ENCODE measurements around the gene ARHGAP15.

Gene ARHGAP15

DNA sequence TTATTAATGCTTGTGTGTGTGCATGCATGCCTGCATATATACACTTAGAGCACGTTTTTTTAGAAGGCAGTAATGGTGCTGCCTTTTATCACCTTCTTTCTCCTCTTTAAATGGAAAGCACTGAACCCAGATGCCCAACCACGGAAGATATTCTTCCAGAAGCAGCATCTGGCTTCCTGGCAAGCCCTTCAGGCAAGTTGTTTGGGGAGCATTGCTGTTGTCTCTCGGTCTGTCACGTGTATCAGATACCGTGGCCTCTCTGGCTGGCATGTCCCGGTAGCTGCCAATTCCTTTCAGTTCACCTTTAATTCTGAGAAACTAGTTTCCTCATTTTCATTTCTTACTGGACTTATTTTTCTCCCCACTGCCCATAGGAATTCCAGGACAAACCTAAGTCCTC, 587.8 kb downstream of the ARHGAP15 start:
- peak in 2 of 51 donors; percentile 1 to 3 for DNase-seq

DNA sequence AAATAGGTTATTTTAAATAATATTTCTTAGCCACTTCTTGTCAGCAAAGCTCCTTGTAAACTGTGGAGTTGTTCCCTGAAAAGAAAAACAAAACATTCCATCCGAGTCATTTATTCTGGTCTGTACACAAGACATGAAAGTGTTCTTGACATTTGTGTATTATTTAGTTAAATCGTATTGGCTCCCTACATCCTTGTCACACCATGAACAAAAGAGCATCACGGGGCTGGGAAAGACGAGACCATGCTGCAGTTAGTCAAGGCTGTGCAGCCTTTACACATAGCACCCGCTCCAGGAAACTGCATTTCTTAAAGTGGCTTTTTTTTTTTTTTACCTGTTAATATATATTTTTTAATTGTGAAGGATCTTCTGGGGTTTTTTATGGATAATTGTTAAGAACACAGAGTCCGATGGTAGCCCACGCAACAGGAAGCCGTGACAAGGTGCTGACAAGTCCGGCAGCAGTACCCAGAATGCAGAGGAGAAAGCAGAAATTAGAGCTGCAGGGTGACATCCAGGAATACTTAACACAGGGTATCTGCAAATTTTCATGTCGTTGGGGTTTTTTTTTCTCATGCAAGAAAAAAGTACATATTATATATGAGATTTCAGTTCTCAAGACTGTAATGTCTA, 588.4 kb downstream of the ARHGAP15 start:
- peak in 1 of 51 donors; percentile 3 for DNase-seq

DNA sequence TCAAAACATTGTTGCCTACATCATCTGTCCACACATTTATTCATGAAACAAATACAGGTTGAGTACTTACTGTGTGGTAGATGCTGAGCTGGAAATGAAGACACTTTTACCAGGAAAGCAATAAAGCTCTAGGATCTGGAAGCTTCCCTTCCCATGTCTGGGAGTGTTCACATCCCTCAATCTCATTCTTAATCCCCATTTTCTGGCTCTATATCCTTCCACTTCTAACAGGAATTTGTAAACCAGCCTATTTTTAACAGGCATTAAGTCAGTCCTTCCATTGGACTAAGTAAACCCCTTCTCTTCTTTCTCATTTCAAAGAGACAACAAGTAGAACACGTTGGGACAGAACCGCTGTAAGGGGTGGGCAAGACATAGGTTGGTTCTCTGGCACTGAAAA, 589.5 kb downstream of the ARHGAP15 start:
- DNase-seq: no peak

DNA sequence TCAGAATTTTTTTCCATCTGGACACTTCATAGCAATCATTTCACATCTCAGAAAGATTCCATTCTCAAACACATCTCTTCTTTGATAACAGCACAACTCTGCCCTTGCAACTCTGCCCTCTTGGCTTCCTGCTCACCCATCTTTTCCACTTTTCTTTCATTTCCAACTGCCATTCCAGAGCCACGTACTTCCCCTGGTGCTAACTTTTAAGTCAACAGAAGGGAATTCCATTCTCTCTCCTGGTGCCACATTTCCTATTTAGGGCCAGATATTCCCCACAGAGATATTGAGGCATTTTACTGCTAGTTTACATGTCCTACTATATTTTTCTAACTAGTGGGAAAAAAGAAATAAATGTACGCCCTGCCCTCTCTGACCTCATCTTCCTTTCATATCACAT, 590.2 kb downstream of the ARHGAP15 start:
- DNase-seq: no peak

DNA sequence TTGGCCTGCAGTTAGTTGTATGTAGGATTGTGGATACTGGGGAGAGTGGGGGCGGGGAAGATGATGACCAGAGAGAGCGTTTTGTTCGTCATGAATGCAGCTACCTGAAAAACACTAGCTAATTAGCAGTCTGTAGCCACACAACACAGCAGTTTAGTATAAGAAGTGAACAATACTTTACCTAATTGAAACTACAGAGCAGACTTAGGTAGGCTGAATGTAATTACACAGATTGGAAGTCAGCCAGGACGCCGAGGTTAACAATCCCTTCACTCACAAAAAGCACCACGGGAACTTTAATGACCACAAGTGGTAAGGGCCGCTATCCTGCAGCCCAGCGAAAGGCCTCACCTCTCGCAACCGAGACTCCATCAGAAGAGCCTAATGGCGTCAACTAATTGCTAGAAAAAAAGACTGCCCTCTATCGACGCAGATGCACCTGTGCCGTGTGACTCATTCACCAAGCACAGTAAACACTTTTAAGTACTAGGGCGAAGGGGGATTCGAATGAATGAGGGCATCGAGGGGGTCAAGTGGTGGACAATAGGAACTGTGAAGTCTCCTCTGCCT, 591.0 kb downstream of the ARHGAP15 start:
- DNase-seq: no peak

DNA sequence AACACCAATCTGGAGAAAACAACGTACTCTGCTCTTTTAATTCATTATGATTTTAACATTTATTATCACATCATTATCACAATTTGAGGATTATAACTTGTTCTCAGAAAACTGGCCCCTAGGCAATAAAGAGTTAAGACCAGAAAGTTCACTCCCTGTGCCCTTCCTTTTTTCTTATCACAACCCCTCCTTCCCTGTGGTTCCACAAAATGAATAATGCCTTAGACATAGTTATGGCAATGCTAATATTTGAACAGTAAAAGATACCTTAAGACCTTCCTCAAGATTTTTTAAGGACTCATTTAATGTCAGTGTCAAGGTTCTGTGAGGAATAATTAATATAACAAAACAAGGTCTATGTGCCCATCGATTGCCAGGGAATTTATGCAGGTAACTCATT, 596.2 kb downstream of the ARHGAP15 start:
- no peak for DNase-seq

DNA sequence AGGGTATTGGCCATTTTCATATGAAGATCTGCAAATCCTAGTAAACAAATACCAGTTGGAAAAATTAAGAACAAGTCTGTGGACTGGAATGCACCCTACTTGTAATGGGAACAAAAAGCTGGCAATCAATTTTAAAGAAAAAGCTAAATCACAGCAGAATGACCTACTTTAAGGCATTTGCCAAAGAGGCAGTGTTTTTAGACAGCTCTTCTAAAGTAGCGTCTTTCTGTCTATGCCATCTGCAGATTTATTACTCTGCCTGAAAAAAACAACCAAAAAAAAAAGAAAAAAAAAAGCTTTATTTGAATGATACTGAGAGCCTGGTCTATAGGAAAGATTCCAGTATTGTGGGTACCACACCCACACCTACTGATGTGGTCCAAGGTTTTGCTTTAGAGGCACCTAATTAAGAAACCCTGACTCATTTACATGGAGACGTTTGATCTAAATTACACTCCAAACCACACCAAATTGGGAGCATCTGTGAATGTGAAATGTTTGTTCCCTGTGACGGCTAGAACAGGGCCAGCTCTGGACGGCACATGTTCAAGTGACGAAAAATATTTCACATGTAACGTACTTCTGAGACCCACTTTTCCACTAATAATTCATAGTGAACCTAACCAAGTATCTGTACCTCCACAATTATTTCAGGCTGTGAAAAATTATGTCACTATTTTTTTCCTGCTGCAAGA, 597.1 kb downstream of the ARHGAP15 start:
- no peak for DNase-seq

DNA sequence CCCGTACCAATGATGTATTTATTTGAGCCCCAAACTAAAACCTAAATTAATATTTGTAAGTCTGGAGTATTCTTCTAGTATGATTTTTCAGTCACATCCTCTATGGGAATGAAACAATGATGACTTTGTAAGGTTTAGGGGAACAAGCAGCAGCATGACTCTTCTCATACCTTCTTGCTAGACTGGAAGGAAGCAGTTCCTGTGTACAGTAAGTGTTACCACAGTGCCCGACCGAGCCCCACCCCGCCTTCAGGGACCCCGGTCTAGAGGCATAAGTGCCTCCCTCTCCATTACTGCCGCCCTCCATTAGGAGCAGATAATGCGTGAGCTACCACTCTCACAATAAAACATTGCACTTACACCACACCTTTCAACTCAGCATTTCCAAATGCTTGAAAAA, 599.3 kb downstream of the ARHGAP15 start:
- DNase-seq: no peak

DNA sequence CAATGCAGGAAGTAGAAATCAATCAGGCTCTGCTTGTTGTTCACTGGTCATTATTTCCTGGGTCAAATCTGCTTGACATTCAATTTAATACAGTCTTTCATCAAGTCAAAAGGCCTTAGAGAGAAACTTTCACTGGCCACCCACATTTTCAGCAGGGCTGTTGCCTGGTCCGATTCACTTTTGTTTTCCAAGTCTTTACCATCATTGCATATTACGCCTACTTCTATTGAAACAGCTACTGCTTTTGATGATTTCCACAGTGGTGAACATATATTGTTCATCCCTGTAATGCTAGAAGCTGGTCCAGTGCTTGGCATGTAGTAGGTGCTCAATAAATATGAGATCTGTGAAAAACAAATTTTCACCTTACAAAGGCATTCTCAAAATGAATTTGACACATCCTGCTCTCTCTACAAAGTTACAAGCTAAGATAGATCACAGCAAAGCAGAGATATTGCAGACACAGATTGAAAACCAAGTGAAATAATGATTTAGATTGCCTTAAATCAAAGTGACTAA, 600.1 kb downstream of the ARHGAP15 start:
- DNase-seq: no peak

DNA sequence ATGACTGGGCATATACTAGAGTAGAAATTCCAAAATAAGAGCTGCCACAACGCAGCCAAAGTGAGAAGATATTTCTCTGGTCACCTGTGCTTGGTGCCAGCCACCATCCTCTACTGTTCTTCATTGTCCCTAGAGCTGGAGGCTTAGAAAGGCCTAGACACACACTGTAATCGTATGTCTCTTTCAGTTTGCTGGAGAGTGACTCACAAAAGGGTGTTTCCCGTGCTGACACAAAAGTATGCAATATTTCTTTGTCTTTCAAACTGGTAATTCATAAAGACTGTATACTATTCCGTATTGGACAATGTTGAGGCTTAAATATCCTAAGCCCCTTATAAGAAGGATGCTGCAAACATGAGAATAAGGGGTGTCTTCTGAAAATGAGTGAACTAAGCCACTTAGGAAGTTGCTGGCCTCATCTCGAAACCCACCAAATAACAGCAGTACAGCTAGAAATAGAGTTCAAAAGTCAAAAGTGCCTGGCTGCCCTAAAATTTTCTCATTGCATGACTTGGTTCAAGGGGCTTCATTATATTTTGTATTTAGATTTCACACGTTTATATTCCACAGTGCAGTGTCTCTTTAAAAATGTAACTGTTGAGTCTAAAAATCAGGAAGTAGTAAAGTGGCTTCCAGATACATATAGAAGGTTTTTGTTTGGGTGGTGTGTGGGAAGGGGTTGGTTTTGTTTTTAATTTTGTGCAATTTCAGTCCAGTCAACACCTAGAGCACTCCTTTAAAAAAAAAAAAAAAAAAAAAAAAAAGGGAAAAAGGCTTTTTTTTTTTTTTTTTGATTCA, 601.1 kb downstream of the ARHGAP15 start:
- no peak for DNase-seq

DNA sequence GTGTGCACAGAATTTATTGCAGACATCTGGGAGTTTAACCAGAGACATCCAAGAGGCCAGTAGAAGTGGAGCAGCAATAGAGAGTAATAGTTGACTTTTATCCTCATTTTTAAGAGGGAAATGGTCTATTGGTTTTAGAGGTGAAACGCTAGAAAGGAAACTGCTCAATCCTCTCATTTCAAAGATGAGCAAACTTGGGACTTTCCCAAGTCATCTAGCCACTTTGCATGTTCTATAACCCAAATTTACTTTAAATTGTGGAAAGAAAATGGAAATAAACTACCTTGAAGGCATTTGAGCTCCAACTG, 601.7 kb downstream of the ARHGAP15 start:
- DNase-seq: no peak

DNA sequence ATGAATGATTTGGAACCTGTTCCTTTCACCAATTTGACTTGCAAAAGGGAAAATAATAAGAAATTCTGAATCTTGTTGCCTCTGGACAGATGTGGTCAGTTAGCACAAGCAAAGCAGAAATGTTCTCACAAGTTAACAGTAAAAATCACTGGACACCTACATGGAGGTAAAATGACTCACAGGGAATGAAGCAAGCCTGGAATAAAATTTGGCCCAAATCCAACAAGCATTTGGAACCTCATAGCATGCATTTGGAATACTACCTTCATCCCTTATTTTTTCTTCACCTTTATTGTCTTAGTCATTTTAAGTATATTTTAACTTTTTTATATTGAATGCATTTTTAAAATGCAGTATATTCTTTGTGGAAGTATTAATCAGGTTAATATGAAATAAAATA, 602.9 kb downstream of the ARHGAP15 start:
- no peak for DNase-seq

DNA sequence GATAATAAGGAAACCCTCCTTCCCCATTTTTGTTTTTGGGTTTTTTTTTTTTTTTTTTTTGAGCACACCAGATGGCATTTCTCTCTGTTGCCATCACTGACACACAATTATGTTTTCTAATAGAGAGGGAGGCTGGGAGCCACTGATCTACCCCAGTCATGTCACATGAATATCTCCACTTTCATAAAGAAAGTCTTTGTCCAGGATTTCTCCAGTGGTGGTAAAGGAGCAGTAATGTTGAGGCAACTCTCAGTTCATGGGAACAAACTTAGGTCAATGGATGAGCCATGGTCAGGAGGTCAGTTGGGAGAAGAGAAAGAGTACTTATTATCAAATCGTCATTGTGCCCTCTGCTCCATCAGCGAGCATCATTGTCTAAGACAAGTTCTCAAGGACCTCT, 603.7 kb downstream of the ARHGAP15 start:
- DNase-seq: no peak

DNA sequence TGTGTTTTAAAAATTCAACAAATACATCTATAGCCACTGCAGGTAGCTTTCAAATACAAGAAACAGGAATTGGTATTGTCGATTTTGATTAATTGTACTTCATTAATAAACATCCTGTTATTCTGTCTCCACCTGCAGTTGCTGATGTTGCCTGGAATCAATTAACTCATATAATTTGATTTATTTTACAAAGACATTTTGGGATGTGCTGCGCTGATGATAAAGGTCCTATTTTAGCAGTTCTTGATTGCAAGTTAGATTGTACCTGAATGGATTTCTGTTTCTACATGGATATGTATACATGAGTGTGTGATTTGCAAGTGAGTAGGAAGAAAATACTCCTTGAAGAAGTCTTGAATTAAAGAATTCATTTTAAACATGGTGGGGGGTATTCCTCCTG, 605.3 kb downstream of the ARHGAP15 start:
- no peak for DNase-seq

DNA sequence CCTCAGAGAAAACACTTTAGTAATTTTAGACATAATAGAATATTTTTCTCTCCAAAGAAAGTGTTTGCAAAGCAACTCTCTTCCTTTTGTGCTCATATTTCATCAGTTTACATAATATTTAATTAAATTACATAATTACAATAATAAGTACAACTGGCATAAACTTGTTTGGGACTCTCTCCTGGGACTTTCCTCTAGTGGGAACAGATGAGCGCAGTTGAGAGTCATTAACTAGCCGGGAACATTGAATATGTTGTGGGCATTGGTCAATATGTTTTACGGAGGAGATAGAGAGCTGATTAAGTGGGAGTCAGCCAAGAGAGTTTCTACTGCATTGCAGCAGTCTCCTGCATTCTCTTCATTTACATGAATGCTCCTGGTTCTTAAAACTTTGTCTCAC, 607.7 kb downstream of the ARHGAP15 start:
- DNase-seq: no peak

DNA sequence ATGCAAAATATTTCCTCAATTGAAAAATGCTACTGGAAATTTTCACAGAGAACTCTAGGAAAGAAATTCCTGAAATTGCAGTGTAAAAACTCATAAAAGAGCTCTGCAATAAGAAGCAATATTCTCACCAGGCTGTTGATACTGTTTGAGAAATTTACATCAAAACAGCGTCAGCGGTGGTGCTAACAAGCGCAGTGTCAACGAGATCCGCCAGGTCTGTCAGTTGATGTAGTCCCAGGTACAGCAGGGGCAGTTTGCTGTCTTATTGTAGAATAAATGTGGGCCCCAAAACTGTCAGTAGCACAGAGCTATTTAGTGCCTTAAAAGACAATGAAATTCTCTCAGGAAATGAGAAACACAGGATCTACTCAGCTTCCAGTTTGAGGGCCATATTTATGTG, 611.2 kb downstream of the ARHGAP15 start:
- no peak for DNase-seq

DNA sequence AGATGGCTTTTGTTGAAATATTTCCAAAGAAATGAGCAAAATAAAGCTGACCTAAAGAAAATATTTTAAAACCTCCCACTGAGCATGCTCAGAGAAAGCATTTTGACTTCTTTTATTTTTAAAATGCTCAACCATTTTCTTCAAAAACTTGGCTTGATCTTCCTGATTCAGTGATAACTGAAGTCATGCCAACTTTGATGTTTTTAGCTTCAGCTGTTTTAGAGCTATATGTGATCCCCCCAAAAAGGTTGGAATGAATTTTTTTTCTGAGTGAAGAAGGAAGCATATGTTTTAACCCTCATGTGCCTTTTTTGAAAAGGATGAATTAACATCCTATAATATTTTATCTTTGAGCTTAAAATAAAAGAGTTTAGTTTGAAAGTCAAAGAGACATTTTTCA, 612.0 kb downstream of the ARHGAP15 start:
- no peak for DNase-seq

DNA sequence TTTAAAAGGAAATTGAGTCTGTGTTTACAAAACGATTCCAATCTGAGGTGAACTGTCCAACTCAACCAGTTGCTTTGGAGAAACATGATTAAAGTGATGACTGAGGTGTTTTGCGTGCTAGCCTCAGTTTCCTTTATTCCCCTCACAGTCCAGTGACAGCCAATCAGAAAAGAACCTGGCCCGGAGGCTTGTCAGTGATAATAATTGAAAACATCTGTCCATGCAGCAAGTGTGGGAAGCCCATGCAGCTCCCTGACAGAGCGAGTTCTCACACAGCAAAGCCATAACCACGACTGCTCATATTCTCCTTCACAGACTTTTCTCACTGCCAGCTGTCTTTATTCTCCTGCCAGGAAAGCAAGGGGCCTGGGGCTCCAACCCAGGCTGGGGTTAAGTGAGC, 613.4 kb downstream of the ARHGAP15 start:
- DNase-seq: no peak

DNA sequence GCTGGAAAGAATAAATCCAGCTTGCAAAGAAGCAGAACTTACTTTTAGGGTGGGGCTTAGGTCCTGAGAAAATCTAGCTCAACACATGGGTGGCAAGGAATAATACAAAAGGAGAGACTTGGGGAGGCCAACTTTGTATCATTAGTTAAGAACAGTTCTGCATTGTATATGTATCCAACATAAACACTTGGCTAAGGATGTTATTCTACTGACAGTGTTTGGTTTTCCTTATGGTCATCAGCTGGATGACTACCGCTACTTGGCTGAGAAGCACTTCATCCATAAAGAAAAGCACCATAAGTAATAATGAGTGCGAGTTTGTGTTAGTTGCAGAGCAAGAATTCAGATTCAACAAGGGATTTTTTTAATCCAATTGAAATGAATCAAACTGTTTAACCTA, 614.9 kb downstream of the ARHGAP15 start:
- no peak for DNase-seq

DNA sequence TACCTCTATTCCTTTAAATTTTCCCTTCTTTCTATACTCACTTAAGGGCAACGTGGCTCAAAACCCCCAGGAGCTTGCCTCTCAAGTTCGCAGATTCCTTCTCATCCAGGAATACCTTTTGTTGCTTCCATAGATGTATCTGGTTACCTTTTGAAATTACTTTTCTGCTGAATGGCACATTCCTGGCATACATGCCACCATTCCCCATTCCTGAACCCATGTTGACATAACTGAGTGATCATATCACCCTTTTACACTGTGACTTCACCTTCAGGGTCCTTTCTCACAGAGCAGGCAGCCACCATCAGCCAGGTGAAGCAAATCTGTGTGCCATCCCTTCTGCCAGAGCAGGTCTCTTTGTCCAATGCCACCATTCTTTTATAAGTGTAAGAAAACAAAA, 615.8 kb downstream of the ARHGAP15 start:
- no peak for DNase-seq

DNA sequence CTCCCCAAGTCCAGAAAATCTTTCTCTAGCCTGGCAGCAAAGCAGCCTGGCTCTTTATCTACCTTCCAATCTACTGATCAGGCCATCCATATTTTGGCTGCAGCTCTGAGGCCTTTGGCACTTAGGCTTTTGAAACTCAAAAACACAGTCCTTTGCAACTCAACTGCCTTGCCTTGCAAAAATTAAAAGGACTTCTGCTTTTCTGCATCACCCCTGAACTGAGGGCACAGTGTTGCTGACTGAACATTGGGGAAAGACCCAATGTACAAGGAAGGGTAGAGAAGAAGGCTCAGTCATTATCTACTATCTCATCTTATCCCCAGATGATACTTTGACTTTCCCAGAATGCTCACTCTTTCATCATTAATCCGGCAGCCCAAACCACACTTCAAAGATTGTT, 625.5 kb downstream of the ARHGAP15 start:
- DNase-seq: no peak

DNA sequence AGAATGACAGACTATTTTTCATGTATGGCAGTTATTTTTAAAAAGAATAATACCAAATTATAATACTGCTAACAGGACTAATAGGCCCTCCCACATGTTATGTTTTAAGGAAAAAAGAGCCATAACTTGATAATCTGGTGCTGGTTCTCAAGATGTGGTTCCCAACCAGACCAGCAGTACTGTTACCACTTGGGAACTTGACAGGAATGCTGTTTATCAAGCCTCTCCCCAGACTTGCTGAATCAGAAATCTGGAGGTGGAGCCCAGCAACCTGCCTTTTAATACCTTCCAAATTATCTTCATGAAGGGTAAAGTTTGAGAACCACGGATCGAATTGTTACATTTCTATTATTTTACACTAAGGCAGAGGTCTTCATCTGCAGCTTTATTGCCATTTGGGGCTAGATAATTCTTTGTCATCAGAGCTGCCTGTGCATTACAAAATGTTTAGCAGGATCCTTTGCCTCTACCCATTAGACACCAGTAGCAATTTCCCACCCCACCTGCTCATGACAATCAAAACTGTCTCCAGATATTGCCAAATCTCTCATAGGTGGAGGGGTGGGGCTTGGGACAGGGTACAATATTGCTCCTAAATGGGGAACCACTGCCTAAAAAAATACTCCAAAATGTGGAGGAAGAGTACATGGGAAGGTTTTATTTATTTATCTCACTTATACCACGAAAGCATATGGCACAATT, 629.6 kb downstream of the ARHGAP15 start:
- DNase-seq: no peak

All from hypothalamus (tissue), 51 donors.